Naive thymus-derived CD8-positive, alpha-beta T cell (primary cell): ENCODE measurements around the gene CYGB. TPM values are rescaled to one million over a fixed set of nuclear protein-coding genes. Genes with fewer than 3 reads are reported as not detected.
"Not testable (repeated sequence)": the region's sequence is repeated elsewhere in the genome, so short reads cannot be mapped to it uniquely, and the experiment has no call there.

Experiments
- ATAC-seq, 2 donors: fragments of 150-1000 bp; cut with Tn5 transposase in 1 of 2; sonication (Bioruptor Pico), chemical (Tn5 transposase) in 1 of 2; 1 replicate in 1 of 2; 2 replicates in 1 of 2; pipeline ENCODE4 v1.10.0; 2021; ENCODE audit warnings: mild to moderate bottlenecking in 2 of 2, moderate library complexity in 2 of 2
- POLR2A ChIA-PET: fragments of 350-600 bp; sonication (Branson Sonifier 250); formaldehyde crosslinking; loops from one replicate; lab custom pipeline; 2021; ENCODE audit warnings: antibody characterized with exemption; lab: Charles Lee
- DNase-seq, 10 donors: peaks; one replicate each; pipeline versions ENCODE4 v3.0.0 to v3.0.0-alpha.2; 2020 to 2022
- H3K27ac Mint-ChIP-seq, 10 donors: one replicate each; pipeline ENCODE4 v1.8.0; 2020 to 2022; ENCODE audit warnings: mild to moderate bottlenecking in 10 of 10, mixed read lengths in 10 of 10, moderate library complexity in 4 of 10, inconsistent platforms in 1 of 10
- H3K27me3 Mint-ChIP-seq, 5 donors: one replicate each; pipeline ENCODE4 v1.8.0; 2021 to 2022; ENCODE audit warnings: mixed read lengths in 5 of 5
- H3K36me3 Mint-ChIP-seq, 3 donors: one replicate each; pipeline ENCODE4 v1.8.0; 2020 to 2022; ENCODE audit warnings: mixed read lengths in 3 of 3, mild to moderate bottlenecking in 2 of 3, inconsistent platforms in 1 of 3
- H3K4me1 Mint-ChIP-seq, 4 donors: one replicate each; pipeline ENCODE4 v1.8.0; 2021 to 2022; ENCODE audit warnings: mixed read lengths in 4 of 4
- H3K4me3 Mint-ChIP-seq, 10 donors: one replicate each; pipeline ENCODE4 v1.8.0; 2020 to 2022; ENCODE audit warnings: mild to moderate bottlenecking in 10 of 10, mixed read lengths in 10 of 10, moderate library complexity in 6 of 10, inconsistent platforms in 1 of 10
- H3K9me3 Mint-ChIP-seq, 9 donors: one replicate each; pipeline ENCODE4 v1.8.0; 2020 to 2022; ENCODE audit warnings: mixed read lengths in 9 of 9, mild to moderate bottlenecking in 3 of 9, inconsistent platforms in 1 of 9, moderate library complexity in 1 of 9
- polyA plus RNA-seq, 3 donors: library from polyadenylated mRNA; unstranded; fragments of 300-500 nt; fragmentation: Illumina TruSeq; gene quantifications; one replicate each; pipeline ENCODE4 v1.2.3, GENCODE V29; 2021
- total RNA-seq, 8 experiments: library from RNA in 2 of 8; stranded (reverse) in 2 of 8; gene quantifications; one replicate each; pipeline ENCODE4 v1.2.3 and lab custom pipeline; 2021 to 2026

Gene CYGB
- total and polyA plus RNA-seq, 5 experiments from 2014 or later = 0.40 to 2.1 (median 0.53) TPM

DNA sequence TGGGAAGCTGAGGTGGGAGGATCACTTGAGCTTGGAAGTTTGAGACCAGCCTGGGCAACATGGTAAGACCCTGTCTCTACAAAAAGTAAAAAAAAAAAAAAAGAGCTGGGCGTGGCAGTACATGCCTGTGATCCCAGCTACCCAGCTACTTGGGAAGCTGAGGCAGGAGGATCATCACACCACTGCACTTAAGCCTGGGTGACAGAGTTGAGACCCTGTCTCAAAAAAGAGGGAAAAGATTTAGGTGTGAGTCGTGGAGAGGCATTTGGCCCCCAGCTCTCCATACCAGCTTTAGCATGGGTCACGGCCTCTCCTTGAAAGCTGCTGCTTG lies 29.1 kb upstream of the CYGB start:
- POLR2A ChIA-PET = interaction anchor here (1.2 kb wide), 1 partner anchor 9 kb away, joined by 5 read pairs; no protein-coding TSS in a partner anchor
- Mint-ChIP-seq H3K4me1 (peaks cover 25 to 51% (median 48%) of the 10 kb centered on the region in 4 donors), H3K27me3 (peaks cover 0 to 3% (median 0%) of the 10 kb centered on the region in 5 donors), H3K27ac (peak overlapping the region in 6 of 10 donors; percentile 16 to 83 (median 56)), H3K4me3 (no peak overlapping the region), H3K36me3 (peaks cover 0 to 49% (median 17%) of the 10 kb centered on the region in 3 donors), H3K9me3 (no peaks in the 10 kb centered on the region)
- DNase-seq (no peak), ATAC-seq (no peak)

DNA sequence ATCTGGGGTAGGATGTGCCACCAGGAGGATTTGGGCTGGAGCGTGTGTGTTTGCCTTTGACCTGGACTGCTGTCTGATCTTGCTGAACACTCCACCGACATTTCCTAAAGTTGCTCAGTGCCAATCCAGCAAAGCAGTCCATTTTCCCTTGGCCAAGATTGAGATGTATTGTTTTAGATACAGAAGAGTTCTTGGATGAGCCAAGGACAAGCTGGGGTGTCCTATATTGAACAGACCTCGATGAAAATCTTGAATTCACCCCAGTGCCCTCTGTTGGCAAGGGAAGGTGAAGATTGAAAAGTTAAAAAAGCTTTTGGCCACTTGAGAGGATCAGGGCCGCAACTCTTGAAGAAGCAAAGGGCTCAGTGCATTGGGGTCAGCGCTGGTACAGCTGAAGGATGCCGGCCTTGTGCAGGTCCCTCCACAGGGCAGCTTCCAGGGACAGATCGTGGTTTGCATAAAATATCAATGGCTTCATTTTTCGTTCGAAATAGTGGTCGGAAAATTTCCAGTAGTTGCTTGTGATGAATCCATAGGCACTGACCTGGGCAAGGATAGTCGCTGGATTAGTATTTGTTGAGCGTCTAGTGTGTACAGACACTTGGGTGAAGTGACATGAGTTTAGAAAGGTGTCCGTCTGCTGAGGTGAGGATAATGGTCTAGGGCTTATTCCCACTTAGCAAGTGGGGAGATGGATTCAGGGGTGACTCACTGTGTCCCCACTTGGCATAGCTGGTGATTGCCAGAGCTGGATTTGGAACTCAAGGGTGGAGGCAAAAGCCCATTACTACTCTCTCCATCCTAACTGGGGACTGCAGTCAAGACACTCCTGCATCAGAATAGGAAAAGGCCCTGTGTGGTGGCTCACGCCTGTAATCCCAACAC lies 28.5 kb upstream of the CYGB start:
- Mint-ChIP-seq H3K27me3 (peaks cover 0 to 3% (median 0%) of the 10 kb centered on the region in 5 donors), H3K4me1 (peaks cover 26 to 58% (median 54%) of the 10 kb centered on the region in 4 donors), H3K36me3 (peaks cover 0 to 55% (median 18%) of the 10 kb centered on the region in 3 donors), H3K27ac (peak overlapping the region in 8 of 10 donors; percentile 32 to 83 (median 66)), H3K4me3 (no peak overlapping the region), H3K9me3 (no peaks in the 10 kb centered on the region)
- DNase-seq (no peak), ATAC-seq (no peak)
- POLR2A ChIA-PET = interaction anchor here (1.2 kb wide), 1 partner anchor 8 kb away, joined by 5 read pairs; no protein-coding TSS in a partner anchor

DNA sequence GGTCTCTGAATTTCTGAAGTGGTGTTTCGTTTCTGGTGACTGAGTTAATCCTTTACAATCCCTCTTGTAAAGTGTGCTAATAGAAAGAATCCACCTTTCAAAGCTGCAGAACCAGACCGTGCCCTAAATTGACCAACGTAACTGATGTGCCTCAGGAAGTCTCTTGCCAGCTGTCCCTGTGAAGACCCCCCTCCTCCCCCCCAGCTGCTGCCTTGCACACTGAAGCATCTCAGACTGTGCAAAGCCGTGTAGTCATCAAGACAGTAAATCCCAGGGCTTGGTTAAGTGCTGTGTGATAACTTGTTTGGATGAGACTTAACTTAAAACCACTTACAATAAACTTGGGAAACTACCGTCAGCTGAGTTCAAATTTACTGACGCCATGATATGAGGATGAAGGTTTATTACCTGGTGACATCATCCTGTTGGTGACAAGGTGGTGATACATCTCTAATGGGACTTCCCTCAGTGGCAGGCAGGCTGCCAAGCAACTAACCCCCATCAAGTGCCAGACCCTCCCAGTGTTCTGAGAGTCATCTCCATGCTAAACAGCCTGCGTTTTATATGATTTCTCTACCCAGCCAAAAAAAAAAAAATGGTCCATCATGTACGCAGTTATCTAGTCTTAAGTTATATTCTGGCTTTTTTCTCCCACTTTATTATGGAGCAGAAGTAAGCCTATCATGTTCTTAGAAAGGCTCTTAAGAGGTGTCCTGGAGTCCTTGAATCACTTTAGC lies 27.6 kb upstream of the CYGB start:
- peaks cover 0 to 63% (median 18%) of the 10 kb centered on the region in 3 donors for H3K36me3 Mint-ChIP-seq
- H3K9me3 Mint-ChIP-seq, H3K4me3 Mint-ChIP-seq, H3K27me3 Mint-ChIP-seq, DNase-seq, POLR2A ChIA-PET: not testable (repeated sequence)
- H3K27ac Mint-ChIP-seq = peak overlapping the region in 8 of 10 donors; percentile 22 to 83 (median 70)
- peak in 1 of 2 donors; percentile 67 for ATAC-seq
- peaks cover 26 to 65% (median 61%) of the 10 kb centered on the region in 4 donors for H3K4me1 Mint-ChIP-seq

DNA sequence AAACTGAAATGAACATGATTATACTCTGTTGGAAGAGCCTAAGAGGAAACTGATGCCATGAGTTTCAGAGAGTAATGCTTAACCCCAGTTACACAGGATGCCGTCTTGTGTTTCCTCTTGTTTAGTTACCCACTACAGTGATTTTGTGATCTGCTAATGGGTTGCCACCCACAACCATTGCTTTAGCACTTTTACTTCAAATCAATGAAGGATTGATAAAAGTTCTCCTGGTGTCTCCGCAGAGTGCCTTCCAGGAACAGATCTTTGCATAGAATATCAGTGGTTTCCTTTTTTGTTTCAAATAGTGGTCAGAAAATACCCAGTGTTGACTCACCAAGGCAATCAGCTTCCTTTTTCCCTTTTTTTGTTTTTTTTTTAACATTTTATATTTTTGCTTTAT lies 25.9 kb upstream of the CYGB start:
- H3K36me3 Mint-ChIP-seq = peaks cover 0 to 69% (median 18%) of the 10 kb centered on the region in 3 donors
- POLR2A ChIA-PET, DNase-seq, H3K27me3 Mint-ChIP-seq, ATAC-seq, H3K9me3 Mint-ChIP-seq: not testable (repeated sequence)
- peaks cover 30 to 76% (median 73%) of the 10 kb centered on the region in 4 donors for H3K4me1 Mint-ChIP-seq
- peak overlapping the region in 5 of 10 donors; percentile 52 to 79 (median 58) for H3K27ac Mint-ChIP-seq
- peak overlapping the region in 1 of 10 donors; percentile 36 for H3K4me3 Mint-ChIP-seq

DNA sequence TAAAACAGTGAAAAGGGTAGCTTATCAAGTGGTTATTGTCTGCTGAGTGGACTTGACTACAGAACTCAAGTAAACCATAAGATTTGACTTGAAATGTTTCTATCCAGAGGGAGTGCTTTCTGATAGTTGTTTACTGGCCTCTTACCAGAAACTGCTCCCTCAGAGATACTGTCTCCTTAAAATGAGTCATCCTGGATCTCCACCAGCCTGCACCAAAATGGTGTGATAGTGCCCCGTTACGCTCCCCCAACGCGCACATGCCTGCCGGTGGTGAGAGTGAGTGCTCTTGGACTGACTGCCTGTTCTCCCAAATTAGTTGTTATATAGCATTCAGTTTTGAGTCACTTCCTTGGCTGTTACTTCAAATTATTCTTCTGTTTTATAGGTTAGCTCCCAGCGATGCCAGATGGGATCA lies 25.2 kb upstream of the CYGB start:
- H3K36me3 Mint-ChIP-seq = peaks cover 0 to 69% (median 18%) of the 10 kb centered on the region in 3 donors
- H3K4me1 Mint-ChIP-seq = peaks cover 32 to 76% (median 72%) of the 10 kb centered on the region in 4 donors
- ATAC-seq = no peak
- no peaks in the 10 kb centered on the region for H3K27me3 Mint-ChIP-seq
- no peak for DNase-seq
- POLR2A ChIA-PET = no interaction called here
- peak overlapping the region in 7 of 10 donors; percentile 11 to 79 (median 63) for H3K27ac Mint-ChIP-seq
- H3K4me3 Mint-ChIP-seq = peak overlapping the region in 3 of 10 donors; percentile 9 to 72 (median 52)
- no peaks in the 10 kb centered on the region for H3K9me3 Mint-ChIP-seq

DNA sequence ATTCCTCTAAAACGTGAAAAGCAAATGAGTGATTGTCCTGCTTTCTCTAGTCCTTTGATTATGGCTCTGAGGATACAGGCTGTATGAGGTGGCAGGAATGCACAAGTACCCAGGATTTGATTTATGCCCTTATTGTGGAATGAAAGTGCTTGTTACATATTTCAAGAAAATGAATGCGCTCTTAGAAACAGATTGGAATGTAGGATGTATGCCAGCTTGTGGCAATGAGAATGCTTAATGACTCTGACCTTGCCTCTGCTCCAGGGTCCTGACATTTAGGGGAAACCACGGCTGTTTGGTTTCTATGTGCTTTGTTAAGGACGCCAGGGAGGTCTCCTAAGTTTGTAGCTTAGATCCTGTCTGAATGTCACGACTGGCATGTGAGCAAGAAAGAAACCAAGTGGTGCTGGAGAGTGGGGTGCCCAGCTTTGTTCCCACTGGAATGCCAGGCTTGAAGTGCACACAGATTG lies 24.3 kb upstream of the CYGB start:
- H3K27ac Mint-ChIP-seq = peak overlapping the region in 8 of 10 donors; percentile 22 to 95 (median 72)
- DNase-seq = no peak
- POLR2A ChIA-PET = no interaction called here
- no peaks in the 10 kb centered on the region for H3K27me3 Mint-ChIP-seq
- H3K4me1 Mint-ChIP-seq = peaks cover 35 to 76% (median 72%) of the 10 kb centered on the region in 4 donors
- peaks cover 0 to 69% (median 18%) of the 10 kb centered on the region in 3 donors for H3K36me3 Mint-ChIP-seq
- H3K4me3 Mint-ChIP-seq = peak overlapping the region in 6 of 10 donors; percentile 7 to 69 (median 24)
- no peaks in the 10 kb centered on the region for H3K9me3 Mint-ChIP-seq
- no peak for ATAC-seq

DNA sequence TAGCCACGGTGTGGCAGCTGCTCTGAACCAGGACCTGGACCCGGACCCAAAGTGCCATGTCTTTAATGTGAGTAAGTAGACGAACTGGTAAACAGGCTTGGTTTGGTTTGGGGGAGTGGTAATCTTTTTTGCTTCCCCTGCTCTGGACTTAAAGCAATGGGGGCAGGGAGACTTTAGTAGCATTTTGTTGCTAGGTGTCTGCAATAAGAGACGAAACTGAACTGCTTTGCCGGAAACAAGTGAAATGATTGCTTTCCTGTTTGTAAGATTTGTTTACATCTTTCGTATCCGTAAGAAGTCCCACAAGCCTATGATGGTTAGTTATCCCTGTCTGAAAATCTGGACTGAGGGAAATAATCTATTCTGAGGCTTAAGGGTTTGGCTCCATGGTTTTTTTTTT lies 23.8 kb upstream of the CYGB start:
- Mint-ChIP-seq H3K27ac (peak overlapping the region in 8 of 10 donors; percentile 22 to 95 (median 72)), H3K4me3 (peak overlapping the region in 8 of 10 donors; percentile 7 to 76 (median 34)), H3K36me3 (peaks cover 0 to 64% (median 18%) of the 10 kb centered on the region in 3 donors), H3K9me3 (no peaks in the 10 kb centered on the region), H3K27me3 (no peaks in the 10 kb centered on the region), H3K4me1 (peaks cover 34 to 80% (median 74%) of the 10 kb centered on the region in 4 donors)
- ATAC-seq = no peak
- POLR2A ChIA-PET = no interaction called here
- DNase-seq = no peak

DNA sequence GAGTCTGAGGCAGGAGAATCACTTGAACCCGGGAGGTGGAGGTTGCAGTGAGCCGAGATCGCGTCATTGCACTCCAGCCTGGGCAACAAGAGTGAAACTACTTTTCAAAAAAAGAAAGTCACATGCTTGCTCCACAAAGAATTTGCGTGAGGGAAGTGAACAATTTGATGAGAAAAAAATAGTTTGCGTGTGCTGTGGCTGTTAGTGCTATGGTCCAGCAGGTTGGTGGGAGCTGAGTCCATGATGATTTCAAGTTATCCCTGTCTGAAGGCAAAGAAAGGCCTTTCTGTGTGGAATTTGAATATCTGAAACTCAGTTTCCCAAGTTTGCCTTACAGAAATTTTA lies 23.3 kb upstream of the CYGB start:
- H3K27ac Mint-ChIP-seq = peak overlapping the region in 6 of 10 donors; percentile 22 to 95 (median 70)
- ATAC-seq = no peak
- DNase-seq = no peak
- H3K36me3 Mint-ChIP-seq = peaks cover 0 to 59% (median 13%) of the 10 kb centered on the region in 3 donors
- peak overlapping the region in 5 of 10 donors; percentile 29 to 76 (median 48) for H3K4me3 Mint-ChIP-seq
- peaks cover 29 to 75% (median 71%) of the 10 kb centered on the region in 4 donors for H3K4me1 Mint-ChIP-seq
- no peaks in the 10 kb centered on the region for H3K27me3 Mint-ChIP-seq
- no peaks in the 10 kb centered on the region for H3K9me3 Mint-ChIP-seq
- POLR2A ChIA-PET = no interaction called here

DNA sequence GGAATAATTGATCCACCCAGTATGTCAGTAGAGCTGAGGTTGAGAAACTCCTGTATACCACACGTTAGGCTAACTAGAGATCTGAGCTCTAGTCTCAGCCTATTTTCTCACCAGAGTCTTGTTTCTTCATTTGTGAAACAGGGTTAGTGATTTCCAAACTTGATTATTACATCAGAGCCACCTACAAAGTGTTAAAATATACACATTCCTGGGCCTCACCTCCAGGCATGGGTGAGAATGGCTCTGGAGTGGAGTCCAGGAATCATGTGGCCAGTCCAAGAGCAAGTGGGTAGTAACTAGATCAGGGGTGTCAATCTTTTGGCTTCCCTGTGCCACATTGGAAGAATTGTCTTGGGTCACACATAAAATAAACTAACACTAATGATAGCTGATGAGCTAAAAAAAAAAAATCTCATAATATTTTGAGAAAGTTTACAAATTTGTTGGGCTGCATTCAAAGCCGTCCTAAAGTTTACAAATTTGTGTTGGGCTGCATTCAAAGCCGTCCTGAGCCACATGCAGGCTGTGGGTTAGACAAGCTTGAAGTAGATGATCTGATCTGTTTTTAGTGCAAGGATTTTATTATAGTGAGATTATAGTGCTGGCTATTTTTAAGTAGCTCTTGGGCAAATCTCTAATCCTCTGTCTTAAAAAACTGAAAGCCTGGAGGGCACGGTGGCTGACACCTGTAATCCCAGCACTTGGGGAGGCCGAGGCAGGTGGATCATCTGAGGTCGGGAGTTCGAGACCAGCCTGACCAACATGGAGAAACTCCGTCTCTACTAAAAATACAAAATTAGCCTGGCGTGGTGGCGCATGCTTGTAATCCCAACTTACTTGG lies 22.7 kb upstream of the CYGB start:
- Mint-ChIP-seq H3K36me3 (peaks cover 0 to 53% (median 8%) of the 10 kb centered on the region in 3 donors), H3K27ac (peak overlapping the region in 8 of 10 donors; percentile 22 to 95 (median 72)), H3K4me3 (peak overlapping the region in 9 of 10 donors; percentile 21 to 76 (median 48)), H3K4me1 (peaks cover 24 to 74% (median 71%) of the 10 kb centered on the region in 4 donors), H3K9me3 (no peaks in the 10 kb centered on the region), H3K27me3 (no peaks in the 10 kb centered on the region)
- ATAC-seq (no peak), DNase-seq (no peak)
- POLR2A ChIA-PET = interaction anchor here (0.6 kb wide), 1 partner anchor 766 kb away, joined by 3 read pairs; no protein-coding TSS in a partner anchor

DNA sequence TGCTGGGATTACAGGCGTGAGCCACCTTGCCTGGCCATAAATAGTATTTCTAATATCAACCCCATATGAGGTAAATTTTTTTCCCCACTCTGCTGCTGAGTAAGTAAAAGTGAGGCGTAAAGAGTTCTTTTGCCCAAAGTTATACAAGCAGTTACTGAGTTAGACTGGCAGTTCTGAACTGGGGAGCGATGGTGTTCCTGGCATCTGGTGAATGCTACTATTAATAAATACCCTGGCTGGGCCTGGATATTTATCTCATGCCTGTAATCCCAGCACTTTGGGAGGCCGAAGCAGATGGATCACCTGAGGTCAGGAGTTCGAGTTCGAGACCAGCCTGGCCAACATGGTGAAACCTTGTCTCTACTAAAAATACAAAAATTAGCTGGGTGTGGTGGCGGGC lies 22.0 kb upstream of the CYGB start:
- not testable (repeated sequence) for ATAC-seq, H3K9me3 Mint-ChIP-seq, H3K27me3 Mint-ChIP-seq, DNase-seq
- peak overlapping the region in 7 of 10 donors; percentile 8 to 99 (median 99) for H3K27ac Mint-ChIP-seq
- POLR2A ChIA-PET = interaction anchor here (0.6 to 3.3 kb wide), 3 partner anchors 65 to 765 kb away, joined by 3 to 17 read pairs (median 12); no protein-coding TSS in a partner anchor
- peaks cover 0 to 45% (median 5%) of the 10 kb centered on the region in 3 donors for H3K36me3 Mint-ChIP-seq
- H3K4me1 Mint-ChIP-seq = peaks cover 28 to 75% (median 72%) of the 10 kb centered on the region in 4 donors
- H3K4me3 Mint-ChIP-seq = peak overlapping the region in 9 of 10 donors; percentile 97 to 99 (median 98)
